SKM-1 treated with dmso at 0.1 percent for 144 hours (cell line): ENCODE results near the gene RCSD1.
"Not testable (repeated sequence)": the region's sequence is repeated elsewhere in the genome, so short reads cannot be mapped to it uniquely, and the experiment has no call there.

ENCODE experiments used
- DNase-seq: peaks from one replicate; lab custom pipeline; 2025; ENCODE audit not compliant: unreplicated experiment; lab: John Stamatoyannopoulos, UW

RCSD1 gene

GRCh38 chr1:167629681-167630567 lies at the start of gene RCSD1:
Gene RCSD1, plus strand, starts transcription at chr1:167630232. Its CDS starts 192 bp downstream, at chr1:167630424.
- peak; percentile 78 for DNase-seq

GRCh38 chr1:167582064-167582463 lies 48.0 kb upstream of the RCSD1 start:
- DNase-seq, result no peak

- DNase-seq, result no peak
Measured at GRCh38 chr1:167582722-167583121, 47.3 kb upstream of the RCSD1 start.

- DNase-seq, result no peak
Measured at GRCh38 chr1:167584581-167584980, 45.5 kb upstream of the RCSD1 start.

GRCh38 chr1:167587342-167587741 lies 42.7 kb upstream of the RCSD1 start:
- no peak for DNase-seq

GRCh38 chr1:167587872-167588271 lies 42.2 kb upstream of the RCSD1 start:
- DNase-seq, result no peak

GRCh38 chr1:167588361-167588760 lies 41.7 kb upstream of the RCSD1 start:
- no peak for DNase-seq

- no peak for DNase-seq
Measured at GRCh38 chr1:167592475-167592874, 37.6 kb upstream of the RCSD1 start.

- DNase-seq, result no peak
Measured at GRCh38 chr1:167593860-167594259, 36.2 kb upstream of the RCSD1 start.

GRCh38 chr1:167594822-167595221 lies 35.2 kb upstream of the RCSD1 start:
- no peak for DNase-seq

GRCh38 chr1:167599957-167600581 lies 30.0 kb upstream of the RCSD1 start:
- DNase-seq, result peak; percentile 88

- peak; percentile 100 for DNase-seq
Measured at GRCh38 chr1:167601442-167602383, 28.3 kb upstream of the RCSD1 start.

GRCh38 chr1:167602840-167603239 lies 27.2 kb upstream of the RCSD1 start:
- no peak for DNase-seq

- DNase-seq, result no peak
Measured at GRCh38 chr1:167605576-167605975, 24.5 kb upstream of the RCSD1 start.

- no peak for DNase-seq
Measured at GRCh38 chr1:167611983-167612382, 18.0 kb upstream of the RCSD1 start.

GRCh38 chr1:167612587-167613385 lies 17.2 kb upstream of the RCSD1 start:
- peak; percentile 73 for DNase-seq

GRCh38 chr1:167613984-167614383 lies 16.0 kb upstream of the RCSD1 start:
- DNase-seq, result not testable (repeated sequence)

- no peak for DNase-seq
Measured at GRCh38 chr1:167614851-167615250, 15.2 kb upstream of the RCSD1 start.

GRCh38 chr1:167616521-167616920 lies 13.5 kb upstream of the RCSD1 start:
- DNase-seq, result no peak
